HS-27A (cell line): Measurements from ENCODE around the gene CAMK1D.

Source experiments
- DNase-seq: peaks from one replicate; pipeline ENCODE4 v3.0.0-alpha.2; 2012; ENCODE audit warnings: low read depth, missing footprints

The CAMK1D gene

GRCh38 chr10:12563489-12563888 lies 214.1 kb downstream of the CAMK1D start:
- no peak for DNase-seq

DNA sequence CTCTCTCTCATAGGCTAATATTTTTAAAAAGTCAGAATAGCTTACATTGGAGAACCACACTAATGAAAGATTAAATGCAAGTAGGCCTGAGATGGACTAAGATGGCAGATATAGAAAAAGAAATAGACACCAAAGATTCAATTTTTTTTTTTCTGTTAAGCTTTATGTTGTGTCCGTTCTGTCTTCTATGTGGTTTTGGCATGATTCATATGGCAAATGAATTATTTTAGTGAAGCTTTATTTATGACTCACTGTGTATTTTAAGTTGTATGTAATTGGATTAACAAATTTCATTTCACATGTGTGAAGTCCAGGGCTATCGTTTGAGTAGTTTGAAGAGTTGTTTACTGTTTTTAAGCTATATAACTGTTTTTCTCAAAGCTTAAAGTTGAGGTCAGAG lies 214.8 kb downstream of the CAMK1D start:
- no peak for DNase-seq

- no peak for DNase-seq
These were observed 217.1 kb downstream of the CAMK1D start for GRCh38 chr10:12566161-12567115.

- no peak for DNase-seq
These were observed 219.2 kb downstream of the CAMK1D start for GRCh38 chr10:12568391-12569009.

DNA sequence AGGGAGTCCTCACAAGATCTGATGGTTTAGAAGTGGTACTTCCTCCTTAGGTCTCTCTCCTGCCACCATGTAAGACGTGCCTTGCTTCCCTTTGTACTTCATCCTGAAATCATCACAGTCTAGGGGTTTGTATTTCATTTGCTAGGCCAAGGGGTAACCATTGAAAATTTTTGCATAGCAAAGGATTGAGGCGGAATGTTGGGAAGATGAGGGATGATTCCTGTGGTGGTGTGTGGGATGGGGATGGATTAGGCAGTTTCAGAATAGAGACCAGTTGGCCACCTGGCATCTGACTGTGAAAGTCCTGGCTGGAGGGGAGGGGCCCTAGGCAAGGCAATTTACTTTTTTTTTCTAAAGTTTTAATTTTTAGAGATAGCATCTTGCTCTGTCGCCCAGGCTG lies 222.9 kb downstream of the CAMK1D start:
- DNase-seq: no peak

- no peak for DNase-seq
These were observed 228.3 kb downstream of the CAMK1D start for GRCh38 chr10:12577610-12578009.

DNA sequence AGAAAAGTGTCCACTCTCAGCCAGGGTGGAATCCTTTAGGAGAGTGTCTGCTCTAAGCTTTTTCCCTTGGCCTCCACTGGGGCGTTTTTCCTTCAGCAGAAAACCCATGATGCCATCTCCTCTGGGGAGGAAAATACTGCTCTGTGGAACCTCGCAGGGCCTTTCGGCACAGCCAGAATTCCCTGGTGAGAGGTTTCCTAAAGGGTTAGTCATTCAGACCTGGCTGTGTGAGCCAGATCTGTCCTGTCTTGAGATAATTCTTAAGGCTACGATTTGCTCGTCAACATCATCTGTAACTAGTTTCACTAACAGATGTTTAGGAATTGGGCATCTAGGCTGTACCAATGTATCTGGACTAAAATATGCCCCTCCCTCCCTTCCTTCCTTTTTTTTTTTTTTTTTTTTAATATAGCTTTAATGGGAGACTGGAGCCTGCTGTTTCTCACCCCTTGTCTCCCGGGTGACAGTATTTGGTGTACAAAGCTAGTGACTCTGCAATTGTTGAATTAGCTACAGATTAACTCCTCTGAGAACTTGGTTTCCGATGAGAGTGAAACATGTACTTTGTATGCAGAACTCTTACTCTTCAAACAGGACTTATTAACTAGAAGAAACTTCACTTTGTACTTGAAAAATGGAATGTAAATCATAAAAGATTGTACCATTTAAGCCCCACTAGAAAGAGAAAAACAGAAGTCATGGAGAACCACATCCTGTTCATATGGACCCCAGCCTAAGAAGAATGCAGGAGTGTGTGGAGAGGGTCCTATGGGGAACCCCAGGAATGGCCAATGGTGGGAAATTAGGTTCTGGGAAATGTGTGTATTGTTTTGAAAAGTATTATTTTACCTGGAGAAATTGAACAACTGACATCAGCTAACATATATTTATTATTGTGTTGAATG lies 230.9 kb downstream of the CAMK1D start:
- no peak for DNase-seq

DNA sequence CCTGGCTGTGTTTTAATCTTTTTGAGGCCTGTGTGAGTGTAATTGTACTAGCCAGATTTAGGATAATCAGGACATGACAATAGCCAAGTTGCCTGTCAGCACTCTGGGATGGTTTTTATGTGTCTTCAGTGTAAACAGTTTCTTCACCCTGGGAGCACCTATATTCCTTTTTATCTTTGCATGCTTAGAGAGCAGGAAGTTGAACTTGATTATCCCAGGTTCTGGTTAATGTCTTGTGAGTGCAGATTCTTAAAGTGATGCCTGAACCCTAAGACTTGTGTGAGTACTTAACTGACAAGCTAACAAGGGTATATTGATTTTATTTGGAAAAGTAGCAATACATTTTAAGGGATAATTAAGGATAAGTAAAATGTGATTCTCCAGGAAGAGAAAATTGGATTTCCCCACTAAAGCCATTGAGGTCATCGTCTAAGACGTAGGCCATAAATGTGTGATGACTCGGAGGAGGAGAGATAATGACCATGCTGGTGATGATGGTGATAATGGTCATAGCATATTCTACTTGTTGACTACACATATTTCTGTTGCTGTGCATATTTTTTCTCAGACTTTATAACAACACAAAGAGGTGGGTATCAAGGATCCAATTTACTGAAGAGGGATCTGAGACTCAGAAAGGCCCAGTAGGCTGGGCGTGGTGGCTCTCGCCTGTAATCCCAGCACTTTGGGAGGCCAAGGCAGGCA lies 234.7 kb downstream of the CAMK1D start:
- no peak for DNase-seq

GRCh38 chr10:12586741-12587140 lies 237.4 kb downstream of the CAMK1D start:
- no peak for DNase-seq

- DNase-seq: no peak
These were observed 238.1 kb downstream of the CAMK1D start for GRCh38 chr10:12587451-12587888.

GRCh38 chr10:12588091-12588860 lies 238.9 kb downstream of the CAMK1D start:
- no peak for DNase-seq

GRCh38 chr10:12589291-12589690 lies 239.9 kb downstream of the CAMK1D start:
- no peak for DNase-seq

DNA sequence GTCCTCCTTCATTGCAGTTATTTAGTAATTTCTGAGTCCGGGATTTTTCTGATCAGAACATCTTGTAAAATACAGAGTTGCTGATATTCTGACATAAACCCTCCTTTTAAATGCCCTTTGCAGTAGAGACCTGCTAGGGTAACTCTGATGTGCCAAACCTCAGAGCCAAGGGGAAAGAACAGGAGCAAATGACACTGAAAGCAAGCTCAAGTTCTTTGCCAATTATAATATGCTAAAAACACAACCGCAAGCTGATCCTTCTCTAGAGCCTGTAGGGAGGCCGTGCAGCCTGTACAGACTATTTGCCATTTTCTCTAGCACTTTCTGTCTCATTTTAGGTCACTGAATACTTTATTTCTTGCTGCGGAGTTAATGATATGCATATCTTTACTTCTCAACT lies 240.4 kb downstream of the CAMK1D start:
- no peak for DNase-seq

DNA sequence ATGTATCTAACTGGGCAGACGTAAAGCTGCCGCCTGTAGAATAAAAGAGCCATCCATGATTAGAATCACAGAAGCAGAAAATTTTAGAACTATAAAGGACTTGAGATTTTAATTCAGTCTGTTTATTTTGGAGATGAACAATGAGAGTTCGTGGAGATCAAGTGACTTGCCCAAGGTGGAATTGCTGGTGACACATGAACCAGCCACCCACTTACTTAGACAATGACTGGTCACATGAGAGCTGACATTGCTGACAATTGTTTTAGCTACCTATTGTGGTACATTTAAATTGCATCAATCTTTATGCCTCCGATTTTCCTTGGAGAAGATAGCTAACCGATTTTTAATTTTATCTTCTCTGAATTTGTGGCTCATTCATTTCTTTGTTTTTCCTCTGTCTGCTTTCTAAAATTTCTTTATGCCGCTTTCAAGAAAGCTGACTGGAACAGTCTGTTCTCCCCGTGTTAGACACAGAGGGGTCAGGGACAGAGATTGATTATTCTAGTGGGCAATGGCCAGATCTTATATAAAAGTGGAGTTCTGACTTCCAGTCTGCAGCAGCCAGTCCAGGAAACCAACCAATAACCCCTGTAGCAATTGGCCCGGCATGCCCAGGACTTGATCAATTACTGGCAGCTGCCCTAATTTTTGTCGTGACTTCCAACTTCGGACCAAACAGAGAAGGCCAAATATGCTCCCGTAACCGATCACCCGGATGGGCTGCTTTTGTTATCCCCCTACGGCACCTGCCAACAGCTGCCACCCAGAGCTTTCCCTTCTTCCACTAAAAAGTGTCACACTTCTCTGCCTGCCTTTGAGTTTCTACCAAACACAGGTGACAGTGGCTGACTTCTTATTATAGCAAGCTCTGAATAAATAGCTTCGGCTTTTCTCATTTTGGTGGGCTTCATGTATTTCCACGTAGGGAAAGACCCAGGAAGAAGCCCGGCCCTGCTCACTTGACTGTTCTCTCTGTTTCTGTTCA lies 241.6 kb downstream of the CAMK1D start:
- DNase-seq: no peak

GRCh38 chr10:12592967-12593366 lies 243.6 kb downstream of the CAMK1D start:
- DNase-seq: no peak

DNA sequence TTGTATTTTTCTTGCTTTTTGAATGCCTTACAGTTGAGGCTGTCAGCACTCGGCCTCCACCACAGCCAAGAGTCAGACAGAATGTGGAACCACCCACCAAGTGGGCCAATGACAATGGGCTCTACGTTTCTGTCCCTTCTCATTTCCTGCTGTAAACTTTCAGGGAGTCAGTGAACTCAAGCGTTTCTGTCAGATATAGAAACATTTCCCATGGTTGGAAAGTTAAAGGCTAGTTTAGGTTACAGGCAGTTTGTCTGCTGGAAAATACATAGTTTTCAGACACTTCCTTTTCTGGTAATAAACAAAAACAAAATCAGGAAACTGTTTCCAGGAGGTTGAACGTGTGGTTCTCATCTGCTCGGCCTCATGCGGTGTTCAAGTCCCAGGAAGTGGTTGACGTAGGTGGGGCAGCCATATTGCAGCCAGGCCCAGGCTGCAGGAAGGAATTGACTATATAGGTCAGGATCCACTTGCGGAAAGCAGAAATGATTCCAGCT lies 245.1 kb downstream of the CAMK1D start:
- no peak for DNase-seq

DNA sequence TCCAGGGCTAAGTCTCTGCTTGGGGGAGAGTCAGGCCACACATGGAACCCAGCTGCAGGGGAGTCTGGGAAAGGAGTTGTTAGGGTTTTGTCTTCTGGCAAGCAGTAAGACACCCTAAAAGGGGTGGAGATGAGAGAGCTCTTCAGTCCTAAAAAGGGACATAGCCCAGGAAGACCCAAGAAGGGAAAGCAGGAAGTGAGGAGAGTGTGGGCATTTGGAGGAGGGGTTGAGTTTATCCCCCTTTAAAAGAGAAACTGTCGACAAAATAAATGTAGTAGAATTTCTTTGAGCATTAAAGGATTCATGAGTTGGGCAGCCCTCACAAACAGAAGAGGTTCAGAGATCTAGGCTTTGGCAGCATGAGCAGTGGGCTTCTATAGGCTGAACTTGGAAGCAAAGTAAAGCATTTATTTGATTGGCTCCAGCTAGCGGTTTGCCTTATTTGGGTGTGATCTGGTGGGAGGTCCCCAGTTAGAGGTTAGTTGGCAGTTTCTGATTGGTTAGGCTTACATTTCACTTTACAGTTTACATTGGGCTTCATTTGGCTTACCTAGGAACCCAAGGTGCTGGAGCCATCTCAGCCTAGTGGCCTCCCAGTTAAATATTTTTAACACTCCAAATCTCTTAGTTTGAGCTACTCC lies 246.7 kb downstream of the CAMK1D start:
- DNase-seq: no peak

GRCh38 chr10:12597176-12597575 lies 247.8 kb downstream of the CAMK1D start:
- no peak for DNase-seq
